IgD-negative memory B cell (primary cell): ENCODE results near the gene TPK1. TPM values are rescaled to one million over a fixed set of nuclear protein-coding genes. Genes with fewer than 3 reads are reported as not detected.

ENCODE experiments used
- H3K27ac Mint-ChIP-seq, 3 donors: one replicate each; pipeline ENCODE4 v1.8.0; 2020 to 2022; ENCODE audit warnings: mild to moderate bottlenecking in 3 of 3, mixed read lengths in 3 of 3, moderate library complexity in 1 of 3
- H3K27me3 Mint-ChIP-seq: one replicate; pipeline ENCODE4 v1.8.0; 2021; ENCODE audit warnings: mixed read lengths
- H3K36me3 Mint-ChIP-seq: one replicate; pipeline ENCODE4 v1.8.0; 2020; ENCODE audit warnings: mild to moderate bottlenecking, mixed read lengths
- H3K4me1 Mint-ChIP-seq, 3 donors: one replicate each; pipeline ENCODE4 v1.8.0; 2020 to 2022; ENCODE audit warnings: mixed read lengths in 3 of 3, mild to moderate bottlenecking in 1 of 3
- H3K4me3 Mint-ChIP-seq, 4 donors: one replicate each; pipeline ENCODE4 v1.8.0; 2020 to 2022; ENCODE audit warnings: mild to moderate bottlenecking in 4 of 4, mixed read lengths in 4 of 4, moderate library complexity in 3 of 4
- H3K9me3 Mint-ChIP-seq, 3 donors: one replicate each; pipeline ENCODE4 v1.8.0; 2020 to 2021; ENCODE audit warnings: mixed read lengths in 3 of 3, mild to moderate bottlenecking in 1 of 3
- polyA plus RNA-seq: library from polyadenylated mRNA; unstranded; fragments of 300-500 nt; fragmentation: Illumina TruSeq; gene quantifications from one replicate; pipeline ENCODE4 v1.2.3, GENCODE V29; 2021

Gene TPK1
- polyA plus RNA-seq, 1 donor from 2014 or later: 16.8 TPM

DNA sequence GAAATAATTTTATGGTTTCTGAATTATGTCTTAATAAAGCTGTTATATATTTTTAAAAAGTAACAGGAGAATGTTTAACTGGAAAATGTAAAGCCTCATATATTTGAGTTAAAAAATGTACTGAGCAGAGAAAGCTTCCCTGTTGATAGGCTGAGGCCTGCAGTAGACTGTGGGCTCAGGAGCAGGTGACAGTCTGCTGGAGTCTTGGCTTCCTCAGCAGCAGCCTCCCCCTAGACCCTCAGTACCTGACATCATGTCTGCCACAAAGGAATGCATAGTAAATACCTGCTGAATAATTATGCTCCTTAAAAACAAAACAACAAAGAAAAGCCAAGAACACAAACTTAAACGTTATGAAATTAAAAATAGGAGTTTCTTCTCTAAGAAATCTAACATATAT is 358.5 kb downstream of the TPK1 start:
- no peak overlapping the region for H3K4me3 Mint-ChIP-seq
- H3K4me1 Mint-ChIP-seq: peaks cover 14 to 20% (median 15%) of the 10 kb centered on the region in 3 donors
- no peaks in the 10 kb centered on the region for H3K9me3 Mint-ChIP-seq
- H3K36me3 Mint-ChIP-seq: peaks cover 10% of the 10 kb centered on the region
- no peaks in the 10 kb centered on the region for H3K27me3 Mint-ChIP-seq
- no peak overlapping the region for H3K27ac Mint-ChIP-seq

GRCh38 chr7:144474800-144475615 is 360.8 kb downstream of the TPK1 start:
- Mint-ChIP-seq H3K4me3 (peak overlapping the region in 1 of 4 donors; percentile 35), H3K27me3 (no peaks in the 10 kb centered on the region), H3K4me1 (peaks cover 14 to 20% (median 15%) of the 10 kb centered on the region in 3 donors), H3K9me3 (no peaks in the 10 kb centered on the region), H3K27ac (peak overlapping the region in 2 of 3 donors; percentile 42 to 54), H3K36me3 (peaks cover 10% of the 10 kb centered on the region)

- Mint-ChIP-seq H3K9me3 (no peaks in the 10 kb centered on the region), H3K27me3 (no peaks in the 10 kb centered on the region), H3K4me1 (peaks cover 14 to 20% (median 15%) of the 10 kb centered on the region in 3 donors), H3K36me3 (peaks cover 10% of the 10 kb centered on the region), H3K27ac (no peak overlapping the region), H3K4me3 (peak overlapping the region in 1 of 4 donors; percentile 35)
These were observed 361.5 kb downstream of the TPK1 start for GRCh38 chr7:144474363-144474762.

DNA sequence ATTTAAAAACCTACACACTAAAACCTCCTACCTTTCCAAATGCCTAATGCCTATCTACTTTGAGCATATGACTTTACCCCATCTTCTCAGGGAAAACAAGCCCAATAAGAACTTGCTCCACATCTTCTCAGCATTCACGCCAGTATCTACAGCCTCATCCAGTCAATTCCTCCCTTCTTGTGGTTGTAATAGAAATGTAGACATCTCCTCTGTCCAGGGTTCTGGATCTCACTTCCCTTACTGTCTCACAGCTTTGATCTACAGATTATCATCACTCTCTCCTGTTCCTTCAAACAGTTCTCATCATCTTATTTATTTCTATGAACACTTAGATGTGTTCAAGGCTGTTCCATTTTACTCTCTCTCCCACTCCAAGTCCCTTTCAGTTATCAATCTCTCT is 361.9 kb downstream of the TPK1 start:
- H3K4me3 Mint-ChIP-seq: no peak overlapping the region
- H3K27ac Mint-ChIP-seq: no peak overlapping the region

GRCh38 chr7:144470078-144470477 is 365.8 kb downstream of the TPK1 start:
- H3K27me3 Mint-ChIP-seq: no peaks in the 10 kb centered on the region
- H3K4me3 Mint-ChIP-seq: no peak overlapping the region
- H3K4me1 Mint-ChIP-seq: peaks cover 10 to 15% (median 11%) of the 10 kb centered on the region in 3 donors
- peaks cover 7% of the 10 kb centered on the region for H3K36me3 Mint-ChIP-seq
- H3K9me3 Mint-ChIP-seq: peaks cover 0 to 4% (median 2%) of the 10 kb centered on the region in 3 donors
- no peak overlapping the region for H3K27ac Mint-ChIP-seq

More for the DNA sequence above, 361.9 kb downstream of the TPK1 start:
- peaks cover 14 to 20% (median 15%) of the 10 kb centered on the region in 3 donors for H3K4me1 Mint-ChIP-seq
- no peaks in the 10 kb centered on the region for H3K27me3 Mint-ChIP-seq
- peaks cover 10% of the 10 kb centered on the region for H3K36me3 Mint-ChIP-seq
- no peaks in the 10 kb centered on the region for H3K9me3 Mint-ChIP-seq

DNA sequence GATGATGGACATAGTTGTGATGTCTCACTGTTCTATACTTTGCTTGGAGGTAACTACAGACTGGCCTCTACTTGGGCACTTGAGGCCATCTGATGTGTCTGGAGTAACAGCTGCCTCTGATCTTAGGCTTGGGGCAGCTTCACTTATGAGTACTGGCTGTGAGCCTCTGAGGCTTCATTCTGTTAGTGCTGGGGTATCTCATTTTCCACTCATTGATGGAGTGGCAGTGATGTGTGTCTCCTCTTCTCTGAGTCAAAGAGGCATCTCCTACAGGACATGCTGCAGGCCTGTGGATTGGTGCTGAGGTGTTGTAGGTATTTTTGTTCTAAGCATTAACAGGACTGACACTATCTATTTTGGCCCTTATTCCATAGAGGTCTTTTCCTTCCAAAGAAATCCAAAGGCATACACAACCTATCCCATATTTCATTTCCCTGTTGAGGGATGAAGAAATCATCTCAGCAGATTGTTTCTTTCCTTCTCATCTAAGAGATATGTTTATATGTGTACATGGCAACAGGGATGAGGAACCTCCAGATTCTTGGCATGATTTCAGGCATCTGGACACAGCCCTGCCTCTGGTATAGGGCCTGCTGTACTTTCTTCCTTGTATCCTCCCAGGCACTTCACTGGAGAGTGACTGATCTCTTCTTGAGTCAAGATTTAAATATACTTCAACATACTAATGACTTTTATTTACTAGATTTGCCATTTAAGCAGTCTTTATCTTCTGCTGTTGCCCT is 366.7 kb downstream of the TPK1 start:
- Mint-ChIP-seq H3K27ac (no peak overlapping the region), H3K4me3 (no peak overlapping the region), H3K4me1 (peaks cover 1 to 7% (median 6%) of the 10 kb centered on the region in 3 donors)

GRCh38 chr7:144459635-144460034 is 376.2 kb downstream of the TPK1 start:
- Mint-ChIP-seq H3K4me3 (no peak overlapping the region), H3K9me3 (peaks cover 3 to 20% (median 5%) of the 10 kb centered on the region in 3 donors), H3K27me3 (no peaks in the 10 kb centered on the region), H3K36me3 (peaks cover 20% of the 10 kb centered on the region), H3K4me1 (no peaks in the 10 kb centered on the region), H3K27ac (no peak overlapping the region)

More for the DNA sequence above, 366.7 kb downstream of the TPK1 start:
- no peaks in the 10 kb centered on the region for H3K27me3 Mint-ChIP-seq
- peaks cover 6% of the 10 kb centered on the region for H3K36me3 Mint-ChIP-seq
- H3K9me3 Mint-ChIP-seq: peaks cover 1 to 7% (median 4%) of the 10 kb centered on the region in 3 donors

GRCh38 chr7:144455040-144455404 is 380.8 kb downstream of the TPK1 start:
- H3K27ac Mint-ChIP-seq: no peak overlapping the region
- peaks cover 4% of the 10 kb centered on the region for H3K36me3 Mint-ChIP-seq
- H3K27me3 Mint-ChIP-seq: no peaks in the 10 kb centered on the region
- H3K4me1 Mint-ChIP-seq: no peaks in the 10 kb centered on the region
- H3K4me3 Mint-ChIP-seq: no peak overlapping the region
- H3K9me3 Mint-ChIP-seq: peaks cover 2 to 8% (median 5%) of the 10 kb centered on the region in 3 donors

DNA sequence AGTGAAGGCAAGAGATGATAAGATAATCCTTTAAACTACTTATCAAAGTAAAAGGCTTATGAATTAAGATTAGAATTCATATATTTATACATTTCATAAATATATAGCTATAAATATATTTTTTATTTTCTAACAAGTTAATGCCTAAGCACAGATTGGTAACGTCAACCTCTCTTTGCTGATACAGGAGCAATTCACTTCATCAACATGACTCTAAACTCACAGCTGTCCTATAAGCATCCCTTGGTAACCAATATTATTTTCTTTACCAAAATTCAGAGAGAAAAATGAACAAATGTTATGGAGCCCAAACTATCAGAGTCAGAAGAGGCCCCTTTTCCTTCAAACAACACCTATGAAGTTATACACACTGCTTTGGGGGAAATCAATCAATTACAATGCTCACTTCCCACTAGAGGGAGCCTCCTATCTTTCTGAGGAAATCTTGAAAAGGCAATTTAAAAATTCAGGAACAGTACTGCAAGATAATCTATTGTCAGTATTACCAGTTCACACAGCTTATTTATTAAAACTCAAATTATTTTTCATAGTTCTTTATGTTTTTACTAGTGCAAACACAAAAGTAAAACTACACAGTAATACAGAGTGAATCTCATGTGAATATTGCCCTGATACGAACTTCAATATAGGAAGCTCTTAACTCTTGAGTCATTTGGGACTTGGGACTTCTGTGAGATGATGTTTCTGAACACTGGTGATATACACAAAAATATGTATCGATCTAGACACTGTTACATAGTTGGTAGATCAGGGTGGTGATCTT is 381.4 kb downstream of the TPK1 start:
- Mint-ChIP-seq H3K4me3 (no peak overlapping the region), H3K27ac (no peak overlapping the region), H3K36me3 (peaks cover 4% of the 10 kb centered on the region), H3K27me3 (no peaks in the 10 kb centered on the region), H3K4me1 (no peaks in the 10 kb centered on the region), H3K9me3 (peaks cover 2 to 3% (median 2%) of the 10 kb centered on the region in 3 donors)

DNA sequence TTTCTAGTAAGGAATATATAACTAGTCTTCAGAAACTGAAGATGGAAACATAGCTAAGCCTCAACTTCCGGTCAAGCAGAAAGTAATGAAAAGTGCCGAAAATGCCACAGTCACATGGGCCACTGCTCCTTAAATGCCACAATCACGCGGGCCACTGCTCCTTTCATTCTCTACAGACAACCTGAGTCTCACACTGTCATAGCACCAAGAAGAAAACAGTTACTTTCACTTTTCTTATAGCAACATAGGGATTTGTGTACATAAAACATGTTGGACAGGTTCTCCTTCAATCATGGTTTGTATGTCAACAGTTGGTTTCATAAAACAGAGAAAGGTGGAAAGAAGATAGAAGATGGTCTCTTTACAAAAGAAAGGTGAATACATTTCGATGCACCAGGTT is 383.8 kb downstream of the TPK1 start:
- Mint-ChIP-seq H3K36me3 (peaks cover 7% of the 10 kb centered on the region), H3K27me3 (no peaks in the 10 kb centered on the region), H3K27ac (no peak overlapping the region), H3K4me1 (no peaks in the 10 kb centered on the region), H3K9me3 (peaks cover 0 to 2% (median 2%) of the 10 kb centered on the region in 3 donors), H3K4me3 (peak overlapping the region in 1 of 4 donors; percentile 1)

DNA sequence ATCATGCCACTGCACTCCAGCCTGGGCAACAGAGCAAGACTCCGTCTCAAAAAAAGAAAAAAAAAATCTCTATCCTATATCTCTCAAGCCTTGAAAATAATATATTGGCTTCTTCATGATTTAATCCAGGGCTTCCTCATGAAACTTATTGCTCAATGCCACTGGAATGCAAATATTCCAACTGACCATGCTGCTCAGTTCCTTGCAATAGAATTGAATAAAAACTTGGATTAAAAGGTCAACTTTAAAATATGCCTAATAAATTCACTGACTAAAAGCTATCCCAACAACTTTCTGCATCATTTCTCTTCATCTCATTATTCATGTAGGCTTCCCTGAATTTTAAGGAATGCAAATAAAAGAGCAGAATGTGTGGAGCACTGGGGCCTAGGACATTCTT is 390.3 kb downstream of the TPK1 start:
- no peaks in the 10 kb centered on the region for H3K27me3 Mint-ChIP-seq
- H3K27ac Mint-ChIP-seq: no peak overlapping the region
- H3K36me3 Mint-ChIP-seq: peaks cover 2% of the 10 kb centered on the region
- no peaks in the 10 kb centered on the region for H3K4me1 Mint-ChIP-seq
- H3K9me3 Mint-ChIP-seq: no peaks in the 10 kb centered on the region
- no peak overlapping the region for H3K4me3 Mint-ChIP-seq

GRCh38 chr7:144439717-144440205 is 396.1 kb downstream of the TPK1 start:
- Mint-ChIP-seq H3K4me3 (no peak overlapping the region), H3K27me3 (no peaks in the 10 kb centered on the region), H3K4me1 (no peaks in the 10 kb centered on the region), H3K9me3 (no peaks in the 10 kb centered on the region), H3K36me3 (no peaks in the 10 kb centered on the region), H3K27ac (no peak overlapping the region)

- no peaks in the 10 kb centered on the region for H3K36me3 Mint-ChIP-seq
- no peak overlapping the region for H3K4me3 Mint-ChIP-seq
- H3K9me3 Mint-ChIP-seq: no peaks in the 10 kb centered on the region
- H3K27ac Mint-ChIP-seq: no peak overlapping the region
- H3K27me3 Mint-ChIP-seq: peaks cover 2% of the 10 kb centered on the region
- H3K4me1 Mint-ChIP-seq: no peaks in the 10 kb centered on the region
These were observed 397.1 kb downstream of the TPK1 start for GRCh38 chr7:144438759-144439158.

DNA sequence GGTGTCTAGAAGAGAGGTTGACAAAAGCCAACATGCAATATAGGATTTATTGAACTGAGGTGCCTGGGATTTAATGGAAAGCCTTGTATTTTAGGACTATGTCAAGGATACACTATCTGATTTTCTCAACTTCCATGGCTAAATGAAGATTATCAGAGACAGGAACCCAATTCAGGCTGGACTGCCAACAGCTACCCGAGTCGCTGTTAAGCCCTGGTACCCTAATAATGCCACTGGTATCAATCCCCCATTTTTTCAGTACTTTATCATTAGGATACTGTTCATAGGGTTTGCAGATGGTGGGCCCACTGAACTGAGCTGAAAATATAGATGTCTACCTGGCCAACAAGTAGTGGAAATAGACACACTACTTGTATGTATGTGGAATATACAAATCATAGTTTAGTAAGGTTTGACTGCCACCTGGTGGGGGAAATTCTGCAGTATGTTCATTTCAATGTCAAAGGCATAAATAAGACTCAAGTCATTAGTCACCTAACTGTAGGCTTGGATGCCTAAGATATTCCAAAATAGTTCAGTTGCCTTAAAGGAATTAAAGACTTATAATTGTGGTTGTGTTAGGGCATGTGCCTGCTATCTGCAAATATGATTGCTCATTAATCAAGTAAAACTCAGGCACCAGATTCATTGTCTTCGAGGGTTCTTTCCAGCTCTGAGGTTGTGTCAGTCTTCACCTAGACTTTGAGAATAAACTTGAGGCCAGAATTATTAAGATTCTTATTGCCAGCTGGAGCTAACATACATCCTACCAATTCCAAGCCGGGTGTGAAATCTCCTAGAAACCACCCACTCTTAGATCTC is 398.3 kb downstream of the TPK1 start:
- no peak overlapping the region for H3K4me3 Mint-ChIP-seq
- peaks cover 2% of the 10 kb centered on the region for H3K27me3 Mint-ChIP-seq
- H3K4me1 Mint-ChIP-seq: no peaks in the 10 kb centered on the region
- H3K36me3 Mint-ChIP-seq: no peaks in the 10 kb centered on the region
- H3K27ac Mint-ChIP-seq: no peak overlapping the region
- H3K9me3 Mint-ChIP-seq: no peaks in the 10 kb centered on the region
